HG02970 (cell line): ENCODE results near the gene SMAD3.
A peak's percentile ranks its signal among the peaks of the same experiment; 100 is the strongest.
"Not testable (repeated sequence)": the region's sequence is repeated elsewhere in the genome, so short reads cannot be mapped to it uniquely, and the experiment has no call there.

ENCODE experiments used
- ATAC-seq: cut with Tn5 transposase; IDR thresholded peaks from one replicate; pipeline ENCODE4 v1.9.1; 2021; ENCODE audit warnings: mild to moderate bottlenecking, moderate library complexity, moderate number of reproducible peaks; ENCODE audit not compliant: unreplicated experiment, low FRiP score

SMAD3 gene

GRCh38 chr15:67061811-67062368 is 3.5 kb upstream of the SMAD3 start:
- ATAC-seq: no peak

DNA sequence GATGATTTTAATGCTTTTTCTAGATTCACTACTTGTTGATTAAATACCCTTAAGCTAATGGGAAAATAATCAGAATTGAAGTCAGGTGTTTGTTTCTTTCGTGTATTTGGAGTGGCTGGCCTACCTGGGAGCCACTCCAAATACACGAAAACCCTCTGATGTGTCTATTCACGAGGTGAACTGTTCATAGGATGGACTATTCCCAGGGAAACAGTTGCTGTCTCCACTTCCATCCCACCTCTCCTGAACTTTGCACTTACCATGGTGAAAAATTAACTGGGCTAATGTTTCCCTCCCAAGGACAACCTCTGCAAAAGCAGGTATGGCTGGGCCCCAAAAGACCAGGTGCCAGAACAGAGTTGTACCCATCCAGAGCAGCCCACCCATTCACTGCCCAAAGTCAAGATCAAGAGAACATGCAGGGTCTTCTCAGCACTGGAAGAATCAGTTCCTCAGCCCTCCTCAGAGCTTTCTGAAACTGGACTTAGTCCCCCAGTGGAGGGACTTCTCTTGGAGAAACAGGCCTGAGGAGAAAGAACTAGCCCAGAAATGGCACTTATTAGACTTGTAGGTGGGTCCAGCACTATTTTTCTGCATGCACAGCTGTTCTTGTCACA is 2.9 kb upstream of the SMAD3 start:
- ATAC-seq: no peak

DNA sequence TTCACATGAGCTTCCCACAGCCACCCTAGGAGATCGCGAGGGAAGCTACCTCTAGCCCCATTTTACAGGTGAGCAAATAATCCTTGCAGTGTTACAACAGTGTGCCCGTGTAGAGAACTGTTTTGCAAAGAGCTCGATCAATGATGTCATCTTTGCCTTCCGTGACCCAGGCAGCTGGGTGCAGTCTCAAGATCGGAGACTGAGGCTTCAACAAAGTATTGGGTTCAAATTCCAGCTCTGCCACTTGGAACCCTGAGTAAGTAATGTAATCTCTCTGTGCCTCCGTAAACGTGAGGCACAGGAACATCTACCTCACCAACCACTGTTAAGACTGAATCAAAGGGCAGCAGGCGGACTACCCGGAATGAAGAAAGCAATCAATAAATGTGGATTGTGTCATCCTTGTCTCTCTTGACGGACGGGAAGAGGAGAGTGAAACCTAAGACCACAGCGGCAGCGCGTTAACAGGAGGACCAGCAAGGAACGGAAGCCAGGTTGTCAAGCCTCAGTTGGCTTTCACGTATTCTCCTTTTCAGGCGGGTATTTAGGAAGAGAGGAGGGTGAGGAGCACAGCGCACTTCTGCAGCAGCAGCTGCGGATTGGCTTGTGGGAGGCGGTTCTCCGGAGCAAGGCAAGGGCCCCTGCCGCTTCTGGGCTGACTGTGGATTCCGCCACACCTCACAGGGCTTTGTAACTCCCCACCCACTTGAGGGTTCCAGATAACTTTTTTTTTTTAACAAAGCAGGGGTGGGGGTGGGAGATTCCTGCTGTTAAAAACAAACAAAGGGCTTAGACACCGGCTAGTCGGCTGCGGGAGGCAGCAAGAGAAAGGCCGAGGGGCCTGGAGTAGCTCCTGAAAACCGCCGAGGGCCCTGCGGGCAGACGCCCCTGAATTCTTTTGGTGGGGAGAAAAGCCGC is 1.5 kb upstream of the SMAD3 start:
- ATAC-seq: no peak

- peak; percentile 21 for ATAC-seq
Observed at GRCh38 chr15:67064607-67065530, 533 bp upstream of the SMAD3 start.

DNA sequence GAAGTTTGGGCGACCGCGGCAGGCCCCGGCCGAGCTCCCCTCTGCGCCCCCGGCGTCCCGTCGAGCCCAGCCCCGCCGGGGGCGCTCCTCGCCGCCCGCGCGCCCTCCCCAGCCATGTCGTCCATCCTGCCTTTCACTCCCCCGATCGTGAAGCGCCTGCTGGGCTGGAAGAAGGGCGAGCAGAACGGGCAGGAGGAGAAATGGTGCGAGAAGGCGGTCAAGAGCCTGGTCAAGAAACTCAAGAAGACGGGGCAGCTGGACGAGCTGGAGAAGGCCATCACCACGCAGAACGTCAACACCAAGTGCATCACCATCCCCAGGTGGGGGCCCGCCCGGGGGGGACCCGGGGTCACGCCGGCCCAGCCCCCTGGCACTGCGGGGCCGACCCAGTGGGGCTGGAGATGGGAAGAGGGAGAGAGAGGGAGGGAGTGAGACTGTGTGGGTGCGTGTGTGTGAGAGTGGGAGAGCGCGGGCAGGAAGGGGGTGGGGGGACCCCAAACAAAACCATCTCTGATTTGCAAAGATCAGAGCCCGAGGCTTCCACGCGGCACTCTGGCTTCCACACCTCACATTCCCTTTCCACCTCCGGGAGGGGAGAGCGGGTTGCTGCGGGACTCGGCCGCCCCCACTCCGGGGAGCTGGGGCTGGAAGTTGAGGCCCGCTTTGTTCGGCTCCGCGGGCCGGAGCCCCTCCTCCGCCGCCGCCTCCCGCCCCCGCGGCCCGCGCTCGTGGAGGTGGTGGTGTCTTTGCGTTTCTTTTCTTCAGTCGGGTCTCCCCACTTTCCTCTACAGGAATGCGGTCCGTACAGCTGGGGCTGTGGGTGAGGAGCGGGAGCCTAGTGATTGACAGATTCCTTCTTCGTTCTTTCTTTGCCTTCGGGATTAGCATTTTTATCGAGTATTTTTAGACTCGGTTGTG is 898 bp downstream of the SMAD3 start:
- ATAC-seq: peak; percentile 2

DNA sequence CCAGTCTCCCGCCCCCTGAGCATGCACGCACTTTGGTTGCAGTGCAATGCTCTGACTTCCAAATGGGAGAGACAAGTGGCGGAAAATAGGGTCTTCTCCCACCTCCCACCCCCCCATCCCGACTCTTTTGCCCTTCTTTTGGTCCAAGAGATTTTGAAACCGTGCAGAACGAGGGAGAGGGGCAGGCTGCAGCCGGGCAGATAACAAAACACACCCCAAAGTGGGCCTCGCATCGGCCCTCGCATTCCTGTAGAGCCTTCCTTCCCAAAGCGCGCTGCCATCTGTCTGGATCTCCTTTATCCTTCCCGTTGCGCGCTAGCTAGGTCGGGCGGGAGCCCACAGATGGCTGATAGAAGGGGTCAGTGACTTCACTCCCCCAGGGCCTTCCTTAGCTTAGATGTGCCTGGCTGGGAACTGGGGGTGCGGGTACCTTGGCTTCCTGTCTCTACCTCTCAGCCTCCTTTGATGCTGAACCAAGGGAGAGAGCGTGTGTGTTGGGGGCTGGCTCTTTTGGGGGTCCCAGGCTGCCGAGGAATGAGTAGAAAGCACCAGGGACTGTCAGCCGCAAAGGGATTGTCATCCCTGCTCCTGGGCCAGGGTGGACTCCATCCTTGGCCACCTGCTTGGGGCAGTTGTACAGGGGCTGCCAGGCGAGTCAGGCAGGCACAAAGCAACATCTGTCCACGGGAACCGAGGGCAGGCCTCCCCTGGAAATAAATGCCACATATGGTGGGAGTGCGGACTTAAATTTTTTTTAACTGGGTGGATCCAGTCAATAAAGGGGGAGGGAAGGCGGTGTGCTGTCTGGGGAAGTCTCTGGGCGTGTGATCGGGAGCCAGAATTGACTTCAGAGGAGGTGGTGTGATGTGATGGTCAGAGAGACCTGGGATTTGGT is 1.8 kb downstream of the SMAD3 start:
- no peak for ATAC-seq

GRCh38 chr15:67067930-67068551 is 2.6 kb downstream of the SMAD3 start:
- no peak for ATAC-seq

DNA sequence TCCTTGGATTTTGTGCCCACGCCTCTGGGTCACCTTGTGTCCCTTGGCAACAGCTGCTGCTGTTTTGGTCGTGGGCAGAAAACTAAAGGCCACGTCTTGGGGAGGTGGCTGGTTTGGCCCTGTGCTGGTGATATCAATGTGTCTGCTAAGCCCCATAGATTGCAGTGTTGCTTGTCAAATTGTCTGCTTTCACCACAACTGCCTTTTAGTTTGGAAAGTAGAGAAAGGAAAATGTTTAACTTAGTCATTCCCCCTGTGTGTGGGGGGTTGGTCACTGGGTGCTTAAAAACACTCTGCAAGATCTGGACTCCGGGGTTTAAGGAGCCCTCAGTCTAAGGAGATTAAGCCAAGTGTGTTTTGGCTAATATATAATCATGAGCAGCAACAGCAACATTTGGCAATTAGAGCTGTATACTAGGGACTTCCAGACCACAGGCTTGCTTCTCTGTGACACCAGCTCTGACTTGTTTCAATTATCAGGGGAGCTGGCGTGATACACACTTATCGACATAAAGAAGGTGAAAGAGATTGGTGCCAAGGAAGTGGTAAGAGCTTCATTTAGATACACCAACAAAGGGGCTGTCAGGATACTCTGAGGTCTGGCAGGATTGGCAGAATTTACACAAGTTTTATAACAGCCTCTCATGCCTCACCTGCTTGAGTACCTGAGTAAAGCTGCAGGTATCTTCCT is 3.5 kb downstream of the SMAD3 start:
- ATAC-seq: no peak

- no peak for ATAC-seq
Observed at GRCh38 chr15:67070150-67070549, 4.7 kb downstream of the SMAD3 start.

DNA sequence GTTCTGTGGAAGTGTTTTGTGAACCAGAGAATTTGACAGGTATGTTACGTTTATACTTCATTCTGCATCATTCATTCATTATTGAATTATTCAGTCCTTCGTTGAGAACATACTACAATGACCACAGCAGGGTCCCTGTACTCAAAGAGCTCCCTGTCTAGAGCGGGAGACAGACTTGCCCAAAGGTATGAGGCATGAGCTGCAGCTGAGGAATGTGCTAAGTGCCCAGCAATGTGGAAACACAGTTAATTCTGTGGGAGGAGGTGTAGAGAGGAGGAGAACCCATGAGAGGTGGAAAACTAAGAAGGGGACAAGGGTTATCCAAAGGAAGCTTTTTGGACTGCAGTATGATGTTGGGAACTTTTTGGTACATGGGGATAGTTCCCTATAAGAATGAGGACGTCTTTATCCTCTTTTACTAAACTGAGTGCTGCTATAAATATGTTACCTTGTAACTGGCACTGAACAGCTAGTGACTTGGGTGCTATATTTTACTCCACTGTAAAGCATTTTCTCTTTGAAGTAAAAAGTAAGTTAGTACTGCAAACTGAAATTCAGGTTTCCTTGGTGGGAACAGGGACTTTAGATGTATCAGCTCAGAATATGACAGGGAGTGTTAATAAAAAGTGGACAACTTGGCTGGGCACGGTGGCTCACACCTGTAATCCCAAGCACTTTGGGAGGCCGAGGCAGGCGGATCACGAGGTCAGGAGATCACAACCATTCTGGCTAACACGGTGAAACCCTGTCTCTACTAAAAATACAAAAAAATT is 5.7 kb downstream of the SMAD3 start:
- ATAC-seq: no peak

- ATAC-seq: no peak
Observed at GRCh38 chr15:67072442-67072841, 7.0 kb downstream of the SMAD3 start.

GRCh38 chr15:67072958-67073357 is 7.6 kb downstream of the SMAD3 start:
- no peak for ATAC-seq

DNA sequence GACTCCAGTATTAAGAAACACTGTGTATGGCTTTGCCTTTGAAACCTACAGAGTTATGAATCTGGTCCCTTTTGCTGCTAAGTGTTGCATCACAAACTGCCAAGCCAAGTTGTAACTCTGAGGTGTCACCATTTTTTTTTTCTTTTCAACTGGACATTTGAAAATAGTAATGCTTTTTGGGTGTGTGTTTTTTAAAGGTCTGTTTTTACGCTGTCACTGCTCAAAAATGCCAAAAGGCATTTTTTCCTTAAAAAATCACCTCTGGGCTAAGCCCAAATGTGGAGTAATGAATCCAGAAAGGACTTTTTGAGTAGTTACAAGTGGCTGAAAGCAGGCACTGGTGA is 9.5 kb downstream of the SMAD3 start:
- no peak for ATAC-seq

- not testable (repeated sequence) for ATAC-seq
Observed at GRCh38 chr15:67075555-67076135, 10.2 kb downstream of the SMAD3 start.

DNA sequence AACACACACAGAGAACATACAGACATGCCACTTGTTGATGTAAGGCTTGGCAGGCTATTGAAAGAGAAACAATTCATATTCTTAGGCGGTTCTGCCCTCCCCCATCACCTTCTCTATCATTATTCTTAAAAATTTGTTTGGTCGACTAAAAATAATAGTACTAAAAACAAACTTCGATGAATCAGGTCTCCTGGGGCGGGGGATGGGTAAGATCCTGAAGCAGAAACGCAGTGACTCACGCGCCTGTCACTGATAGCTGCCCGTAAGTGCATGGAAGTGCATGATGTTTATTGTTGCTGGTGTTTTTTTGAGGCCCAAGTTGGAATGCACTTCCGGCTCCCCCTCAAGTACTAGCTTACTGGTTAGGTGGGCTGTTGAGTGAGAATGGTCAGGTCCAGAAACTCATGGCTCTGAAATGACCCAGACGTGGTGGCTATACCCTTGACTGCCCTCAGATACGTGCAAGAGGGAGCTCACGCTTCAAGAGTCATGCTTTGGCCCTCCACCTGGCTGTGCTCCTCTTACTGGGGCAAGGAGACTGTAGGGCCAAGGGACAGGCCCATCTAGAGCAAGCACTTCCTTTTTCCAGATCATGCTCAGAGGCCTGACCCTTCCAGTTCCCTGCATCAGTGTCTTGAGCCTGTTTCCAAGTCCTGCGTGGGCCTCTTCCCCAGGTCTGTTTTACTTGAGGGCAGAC is 10.9 kb downstream of the SMAD3 start:
- ATAC-seq: no peak

- no peak for ATAC-seq
Observed at GRCh38 chr15:67077641-67078215, 12.3 kb downstream of the SMAD3 start.
